Liver (tissue), 3 donors: ENCODE results near the gene NR0B2.

ENCODE experiments used
- CTCF ChIP-seq: fragments of 150-350 bp; IDR thresholded peaks from 2 replicates; pipeline ENCODE4 v1.5.1; 2017; ENCODE audit warnings: improper control_type of control experiment, low read depth, low read length; ENCODE audit not compliant: missing input control
- FOXA1 ChIP-seq: IDR thresholded peaks from 2 replicates; pipeline ENCODE4 v1.6.1; 2016; ENCODE audit warnings: antibody characterized with exemption
- GABPA ChIP-seq, 2 donors: IDR thresholded peaks in 1 of 2; conservative IDR thresholded peaks in 1 of 2; 2 replicates each; pipeline ENCODE4 v1.6.1; 2016; ENCODE audit warnings: antibody characterized with exemption in 2 of 2, mild to moderate bottlenecking in 1 of 2, moderate library complexity in 1 of 2
- JUND ChIP-seq, 2 donors: IDR thresholded peaks; 2 replicates each; pipeline ENCODE4 v1.6.1; 2016; ENCODE audit warnings: antibody characterized with exemption in 2 of 2
- SP1 ChIP-seq: IDR thresholded peaks from 2 replicates; pipeline ENCODE4 v1.6.1; 2018; ENCODE audit warnings: antibody characterized with exemption, mild to moderate bottlenecking
- TAF1 ChIP-seq: conservative IDR thresholded peaks from 2 replicates; pipeline ENCODE4 v1.6.1; 2016; ENCODE audit warnings: antibody characterized with exemption, mild to moderate bottlenecking
- YY1 ChIP-seq: IDR thresholded peaks from 2 replicates; pipeline ENCODE4 v1.6.1; 2016; ENCODE audit warnings: antibody characterized with exemption, mild to moderate bottlenecking
- ZBTB33 ChIP-seq: IDR thresholded peaks from 2 replicates; pipeline ENCODE4 v1.6.1; 2016; ENCODE audit warnings: antibody characterized with exemption
- TF ChIP-seq, protein P1 (sequence below): IDR thresholded peaks from 2 replicates; pipeline ENCODE4 v1.6.1; 2016; ENCODE audit warnings: antibody characterized with exemption, mild to moderate bottlenecking
- TF ChIP-seq, protein P2 (sequence below): IDR thresholded peaks from 2 replicates; pipeline ENCODE4 v1.6.1; 2016; ENCODE audit warnings: antibody characterized with exemption
- donor health status: healthy.
- donor health status: healthy.

DNA sequence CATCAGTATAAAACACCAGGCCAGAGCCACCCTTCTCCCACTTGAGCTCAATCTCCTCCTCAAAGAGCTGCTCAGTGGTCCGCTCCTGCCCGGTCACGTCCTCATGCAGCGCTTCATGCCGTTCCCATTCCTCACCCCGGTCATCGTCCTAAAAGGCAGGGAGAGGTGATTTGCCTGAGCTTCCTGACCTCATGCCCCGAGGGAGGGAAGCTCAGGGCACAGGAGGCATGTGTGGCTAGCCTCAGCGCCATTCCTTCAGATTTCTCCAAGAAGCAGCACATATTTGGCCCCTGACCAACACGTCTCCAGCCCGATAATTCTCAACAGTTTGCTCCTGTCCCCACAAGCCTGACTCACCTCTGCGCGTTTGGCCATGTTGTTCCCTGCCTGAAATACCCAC, 19.5 kb downstream of the NR0B2 start:
- TF ChIP-seq ZBTB33 (no peak), CTCF (no peak), SP1 (no peak), TAF1 (no peak), YY1 (no peak), JUND (IDR thresholded peaks at IDR 0.05) (no peak), GABPA (IDR thresholded peaks at IDR 0.05 in 1 of 2, conservative IDR thresholded peaks at IDR 0.05 in 1 of 2) (no peak), FOXA1 (no peak)
- TF ChIP-seq, protein P1, sequence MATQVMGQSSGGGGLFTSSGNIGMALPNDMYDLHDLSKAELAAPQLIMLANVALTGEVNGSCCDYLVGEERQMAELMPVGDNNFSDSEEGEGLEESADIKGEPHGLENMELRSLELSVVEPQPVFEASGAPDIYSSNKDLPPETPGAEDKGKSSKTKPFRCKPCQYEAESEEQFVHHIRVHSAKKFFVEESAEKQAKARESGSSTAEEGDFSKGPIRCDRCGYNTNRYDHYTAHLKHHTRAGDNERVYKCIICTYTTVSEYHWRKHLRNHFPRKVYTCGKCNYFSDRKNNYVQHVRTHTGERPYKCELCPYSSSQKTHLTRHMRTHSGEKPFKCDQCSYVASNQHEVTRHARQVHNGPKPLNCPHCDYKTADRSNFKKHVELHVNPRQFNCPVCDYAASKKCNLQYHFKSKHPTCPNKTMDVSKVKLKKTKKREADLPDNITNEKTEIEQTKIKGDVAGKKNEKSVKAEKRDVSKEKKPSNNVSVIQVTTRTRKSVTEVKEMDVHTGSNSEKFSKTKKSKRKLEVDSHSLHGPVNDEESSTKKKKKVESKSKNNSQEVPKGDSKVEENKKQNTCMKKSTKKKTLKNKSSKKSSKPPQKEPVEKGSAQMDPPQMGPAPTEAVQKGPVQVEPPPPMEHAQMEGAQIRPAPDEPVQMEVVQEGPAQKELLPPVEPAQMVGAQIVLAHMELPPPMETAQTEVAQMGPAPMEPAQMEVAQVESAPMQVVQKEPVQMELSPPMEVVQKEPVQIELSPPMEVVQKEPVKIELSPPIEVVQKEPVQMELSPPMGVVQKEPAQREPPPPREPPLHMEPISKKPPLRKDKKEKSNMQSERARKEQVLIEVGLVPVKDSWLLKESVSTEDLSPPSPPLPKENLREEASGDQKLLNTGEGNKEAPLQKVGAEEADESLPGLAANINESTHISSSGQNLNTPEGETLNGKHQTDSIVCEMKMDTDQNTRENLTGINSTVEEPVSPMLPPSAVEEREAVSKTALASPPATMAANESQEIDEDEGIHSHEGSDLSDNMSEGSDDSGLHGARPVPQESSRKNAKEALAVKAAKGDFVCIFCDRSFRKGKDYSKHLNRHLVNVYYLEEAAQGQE = no peak
- TF ChIP-seq, protein P2, sequence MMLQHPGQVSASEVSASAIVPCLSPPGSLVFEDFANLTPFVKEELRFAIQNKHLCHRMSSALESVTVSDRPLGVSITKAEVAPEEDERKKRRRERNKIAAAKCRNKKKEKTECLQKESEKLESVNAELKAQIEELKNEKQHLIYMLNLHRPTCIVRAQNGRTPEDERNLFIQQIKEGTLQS = no peak
